ENCODE results near the gene ITPK1.

The ITPK1 gene

DNA sequence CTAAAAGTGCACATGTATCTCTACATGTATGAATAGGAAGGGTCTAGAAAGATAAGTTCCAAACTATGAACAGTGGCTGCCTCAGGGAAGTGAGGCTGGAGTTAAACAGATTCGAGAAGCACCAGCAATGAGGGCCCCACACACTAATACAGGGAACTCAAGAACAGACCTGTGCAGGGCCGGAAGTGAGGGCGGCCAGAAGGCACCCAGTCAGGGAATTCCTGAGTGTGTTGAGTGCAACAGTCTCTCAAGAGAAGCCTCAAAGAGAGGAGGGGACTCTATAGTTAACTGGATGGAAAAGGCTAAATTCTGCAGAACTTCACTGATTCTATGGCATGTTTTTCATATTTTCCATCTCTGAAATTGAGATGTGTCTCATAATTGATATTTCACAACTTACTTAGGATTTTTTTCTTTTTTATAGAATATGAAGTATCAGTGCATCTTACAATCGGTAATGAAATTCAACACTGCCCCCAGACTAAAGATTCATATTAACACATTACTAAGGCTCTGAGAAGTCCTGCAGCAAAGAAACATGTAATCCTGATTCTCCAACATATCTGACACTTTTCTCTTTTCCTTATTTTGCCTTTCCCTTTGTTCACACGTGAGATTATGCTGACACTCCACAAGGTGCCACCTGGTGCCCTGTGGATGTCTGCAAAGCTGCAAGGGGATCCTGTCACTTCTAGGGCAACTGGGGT, 131.5 kb downstream of the ITPK1 start:
- DNase-seq = no peak

DNA sequence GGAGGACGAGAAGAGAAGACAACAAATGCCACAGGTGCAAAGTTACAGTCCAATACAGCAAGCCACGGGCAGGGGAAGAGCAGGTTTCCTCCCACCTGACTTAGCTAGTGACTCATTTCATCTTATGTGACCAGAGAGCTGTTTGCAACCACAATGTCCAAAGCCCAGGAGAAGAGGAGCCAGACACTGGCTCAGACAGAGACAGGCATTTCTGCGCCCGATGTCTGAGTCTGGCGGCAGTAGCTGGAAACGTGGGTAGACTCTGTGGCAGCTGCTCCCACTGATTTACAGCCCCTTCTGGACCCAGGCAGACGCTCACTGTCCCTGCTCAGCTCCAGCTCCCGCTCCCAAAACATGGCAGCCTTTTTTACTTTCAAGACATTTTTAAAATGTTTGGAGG, 132.8 kb downstream of the ITPK1 start:
- DNase-seq = no peak

DNA sequence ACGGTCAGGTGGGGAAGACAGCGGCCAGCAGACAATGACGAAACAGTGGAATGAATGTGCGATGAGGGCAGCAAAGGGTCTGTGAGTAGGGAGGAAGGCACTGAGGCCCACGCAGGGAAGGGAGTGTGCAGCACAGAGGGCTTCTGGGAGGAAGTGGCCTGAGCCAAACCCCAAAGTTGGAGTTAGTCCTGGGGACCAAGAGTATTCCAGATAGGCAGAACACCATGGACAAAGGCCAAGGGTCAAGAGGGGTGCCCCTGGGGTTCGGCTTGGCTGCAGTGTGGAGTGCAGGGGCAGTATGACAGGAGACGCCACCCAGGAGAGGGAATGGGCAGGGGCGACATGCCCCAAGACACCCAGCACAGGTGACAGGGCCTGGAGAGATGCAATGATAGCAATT, 134.0 kb downstream of the ITPK1 start:
- DNase-seq = no peak

DNA sequence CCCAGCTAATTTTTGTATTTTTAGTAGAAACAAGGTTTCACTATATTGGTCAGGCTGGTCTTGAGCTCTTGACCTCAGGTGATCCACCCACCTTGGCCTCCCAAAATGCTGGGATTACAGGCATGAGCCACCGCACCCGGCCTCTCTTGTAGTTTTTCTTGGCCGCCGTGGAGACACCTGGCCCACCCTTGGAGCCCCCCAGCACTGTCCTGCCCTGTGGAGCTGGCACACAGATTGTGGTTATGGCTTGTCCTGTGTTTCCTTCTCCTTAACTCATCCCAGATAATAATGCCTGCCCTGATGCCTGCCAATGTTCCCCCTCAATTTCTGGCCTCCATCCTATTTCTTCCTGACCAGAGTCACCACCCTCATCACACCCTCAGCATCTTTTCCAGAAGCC, 134.9 kb downstream of the ITPK1 start:
- no peak for DNase-seq

DNA sequence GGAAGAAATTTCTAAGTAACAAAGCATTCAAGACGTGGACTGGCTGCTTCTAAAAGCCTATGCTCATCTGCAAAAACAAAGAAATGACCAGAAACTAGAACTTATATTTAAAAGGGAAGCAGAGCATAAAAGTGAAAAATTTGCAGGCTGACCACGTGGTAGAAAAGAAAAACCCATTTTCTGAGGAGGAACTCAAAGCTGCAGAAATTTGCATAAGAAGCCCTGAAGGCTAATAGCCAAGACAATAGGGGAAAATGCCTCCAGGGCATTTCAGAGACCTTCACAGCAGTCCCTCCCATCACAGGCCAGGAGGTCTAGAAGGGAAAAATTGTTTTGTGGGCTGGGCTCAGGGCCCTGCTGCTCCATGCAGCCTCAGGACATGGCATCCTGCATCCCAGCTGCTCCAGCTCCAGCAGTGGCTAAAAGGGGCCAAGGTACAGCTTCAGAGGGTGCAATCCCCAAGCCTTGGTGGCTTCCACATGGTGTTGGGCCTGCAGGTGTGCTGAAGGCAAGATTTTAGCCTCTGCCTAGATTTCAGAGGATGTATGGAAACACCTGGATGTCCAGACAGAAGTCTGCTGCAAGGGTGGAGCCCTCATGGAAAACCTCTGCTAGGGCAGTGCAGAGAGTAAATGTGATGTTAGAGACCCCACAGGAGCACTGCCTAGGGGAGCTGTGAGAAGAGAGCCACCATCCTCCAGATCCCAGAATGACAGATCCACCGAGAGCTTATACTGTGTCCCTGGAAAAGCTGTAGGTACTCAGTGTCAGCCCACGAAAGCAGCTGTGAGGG, 137.3 kb downstream of the ITPK1 start:
- no peak for DNase-seq

DNA sequence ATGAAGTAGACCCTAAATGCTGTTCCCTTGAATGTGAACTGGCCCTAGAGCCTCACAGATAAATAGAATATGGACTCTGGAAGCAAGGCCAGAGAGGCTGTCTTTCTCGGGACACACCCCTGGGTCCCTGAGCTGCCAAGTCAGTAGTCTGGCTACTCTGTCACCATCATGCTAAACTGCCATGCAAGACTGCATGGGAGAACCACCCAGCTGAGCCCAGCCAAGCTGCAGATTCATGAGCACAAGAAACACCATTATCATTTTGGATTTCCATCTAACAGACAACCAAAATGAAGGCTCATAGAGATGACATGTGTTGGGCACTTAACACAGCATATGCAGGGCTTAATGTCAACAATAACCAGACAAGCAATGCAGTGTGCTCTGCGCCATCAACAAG, 139.5 kb downstream of the ITPK1 start:
- DNase-seq = no peak

DNA sequence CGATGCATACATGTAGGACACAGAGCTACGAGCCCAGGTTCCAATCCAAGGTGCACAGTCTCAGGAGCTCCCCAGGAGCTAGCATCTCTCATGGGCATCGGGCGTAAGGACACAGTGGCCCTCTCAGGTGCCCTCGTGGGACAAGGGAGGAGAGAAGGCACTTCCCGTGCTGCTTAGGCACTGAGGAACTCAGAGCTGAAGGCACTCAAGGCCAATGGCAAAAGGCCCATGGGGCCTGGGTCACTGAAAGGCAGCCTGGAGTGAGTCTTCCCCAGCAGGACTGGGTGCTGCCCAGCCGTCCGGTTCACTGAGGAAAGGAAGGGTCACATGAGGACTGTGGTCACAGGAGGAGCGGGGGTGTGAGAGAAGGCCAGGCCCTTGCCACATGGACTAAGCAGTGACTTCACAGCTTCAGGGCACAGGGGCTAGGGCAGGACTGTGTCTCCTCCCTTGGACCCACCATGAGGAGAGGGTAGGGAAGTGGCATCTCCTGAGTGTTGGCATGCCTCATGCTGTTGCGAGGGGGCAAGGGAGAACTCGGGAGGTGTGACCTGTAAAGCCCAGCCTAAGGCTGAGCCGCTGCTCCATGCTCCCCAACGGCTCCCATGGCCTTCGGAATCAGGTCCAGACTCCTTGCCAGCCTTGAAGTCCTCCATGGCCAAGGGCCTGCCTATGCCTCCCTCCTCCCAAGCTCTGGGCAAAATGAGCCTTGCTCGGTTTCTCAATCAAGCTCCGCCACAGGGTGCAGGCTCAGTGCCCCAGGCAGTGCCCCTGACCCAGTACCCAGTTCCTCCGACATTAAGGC, 141.0 kb downstream of the ITPK1 start:
- no peak for DNase-seq

DNA sequence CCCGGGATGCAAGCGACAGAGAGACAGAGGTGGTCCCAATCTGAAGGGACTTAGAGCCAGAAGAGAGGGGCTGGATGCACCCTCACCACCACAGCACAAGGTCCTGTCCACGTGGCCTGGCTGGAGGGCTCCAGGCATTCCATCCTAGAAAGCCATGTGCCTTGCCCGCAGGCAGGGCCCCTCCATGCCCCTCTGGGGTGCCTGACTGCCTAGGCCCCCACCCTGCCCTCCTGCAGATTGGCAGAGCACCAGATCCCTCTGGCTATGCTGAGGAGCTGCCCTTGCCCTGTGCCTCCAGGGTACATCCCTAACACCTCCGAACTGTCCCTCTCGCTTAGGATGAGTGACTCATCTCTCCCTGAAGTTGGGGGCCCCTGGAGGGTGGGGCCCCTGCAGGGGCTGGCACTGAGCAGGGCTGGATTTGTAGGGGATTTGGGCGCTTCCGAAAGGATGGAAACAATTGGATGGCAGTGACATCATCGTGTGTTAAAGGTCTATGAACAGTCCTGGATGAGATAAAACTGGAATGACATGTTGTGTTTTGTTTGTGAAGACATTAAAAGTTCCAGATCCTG, 141.8 kb downstream of the ITPK1 start:
- no peak for DNase-seq

DNA sequence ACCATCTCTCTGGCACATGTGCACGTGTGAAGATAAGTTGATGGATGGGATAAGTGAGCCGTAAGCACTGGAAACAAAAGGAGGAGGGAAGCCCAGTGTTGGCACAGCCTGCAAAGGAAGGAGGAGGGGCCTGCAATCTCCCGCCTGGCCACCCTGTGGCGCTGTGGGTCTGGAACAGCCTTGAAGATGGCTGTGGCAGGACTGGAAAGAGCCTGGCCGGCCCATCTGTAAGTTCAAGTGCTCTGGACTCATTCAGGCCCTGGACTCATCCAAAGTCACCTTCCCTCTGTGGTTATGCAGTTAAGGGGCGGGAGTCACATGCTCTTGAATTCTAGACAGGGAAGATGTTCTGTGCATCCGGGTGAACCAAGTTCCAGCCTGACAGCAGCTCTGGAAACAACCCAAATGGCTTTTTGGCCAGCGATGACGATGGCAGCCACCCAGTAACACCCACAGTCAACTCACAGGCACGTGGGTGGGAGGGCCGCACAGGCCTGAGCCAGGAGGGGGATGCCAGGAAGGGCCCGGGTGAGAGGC, 142.4 kb downstream of the ITPK1 start:
- no peak for DNase-seq

DNA sequence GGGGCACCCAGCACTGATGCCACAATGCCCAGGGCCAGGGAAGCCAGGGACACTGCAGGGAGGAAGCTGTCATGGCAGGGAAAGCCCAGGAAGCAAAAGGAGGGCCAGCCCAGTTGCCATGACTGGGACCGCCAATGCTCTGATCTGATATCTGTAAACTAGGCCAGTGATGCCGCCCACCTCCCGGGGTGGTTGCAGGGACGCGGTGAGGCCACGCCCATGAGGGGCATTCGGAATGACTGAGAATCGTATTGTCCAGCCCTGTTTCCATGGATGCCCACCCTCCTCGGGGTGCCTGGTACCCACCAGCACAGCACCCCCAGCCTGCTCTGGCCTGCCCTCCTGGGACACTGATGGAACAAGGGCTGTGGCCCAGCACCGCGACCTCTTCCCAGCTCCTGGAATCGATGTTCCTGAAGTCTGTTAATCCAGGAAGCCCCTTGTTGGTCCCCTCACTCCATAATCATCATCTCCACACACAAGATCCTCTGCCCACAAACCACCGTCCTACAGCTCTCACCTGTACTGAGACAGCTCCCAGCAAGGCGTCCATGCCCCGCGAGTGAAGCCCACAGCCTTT, 144.0 kb downstream of the ITPK1 start:
- no peak for DNase-seq

DNA sequence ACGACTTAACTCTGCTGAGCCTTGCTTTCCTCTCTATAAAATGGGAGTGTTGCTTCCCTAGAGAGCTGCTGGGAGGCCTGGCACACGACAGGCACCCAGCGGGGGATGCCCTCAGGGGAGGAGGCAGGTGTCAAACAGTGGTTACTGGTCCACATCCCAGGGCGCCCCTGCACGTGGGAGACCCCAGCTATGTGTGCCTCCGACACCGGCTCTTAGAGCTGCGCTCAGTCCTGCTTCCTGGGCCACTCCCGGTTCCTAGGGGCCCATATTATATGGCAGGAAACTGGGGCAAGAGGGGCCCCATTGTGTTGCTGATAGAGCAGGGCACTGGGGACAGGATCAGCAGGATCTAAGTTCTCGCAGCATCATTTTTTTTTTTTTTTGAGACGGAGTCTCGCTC, 145.5 kb downstream of the ITPK1 start:
- no peak for DNase-seq

DNA sequence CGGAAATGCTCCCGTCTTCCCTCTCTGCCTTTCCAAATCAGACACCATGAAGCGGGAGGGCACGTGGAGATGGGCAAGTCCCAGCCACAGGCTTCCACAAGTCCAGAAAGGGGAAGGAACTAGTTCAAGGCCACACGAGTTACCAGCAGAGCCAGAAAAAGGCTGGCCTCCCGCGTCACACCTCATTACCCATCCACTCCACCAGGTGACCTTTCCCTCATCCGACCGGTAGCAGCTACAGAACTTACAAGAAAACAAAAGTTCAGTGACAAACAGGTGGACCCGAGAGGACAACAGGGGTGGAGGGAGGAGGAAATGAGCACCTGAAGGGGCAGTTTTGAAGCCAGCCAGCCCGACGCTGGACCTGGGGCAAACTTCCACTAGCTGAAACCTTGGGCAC, 145.9 kb downstream of the ITPK1 start:
- no peak for DNase-seq

DNA sequence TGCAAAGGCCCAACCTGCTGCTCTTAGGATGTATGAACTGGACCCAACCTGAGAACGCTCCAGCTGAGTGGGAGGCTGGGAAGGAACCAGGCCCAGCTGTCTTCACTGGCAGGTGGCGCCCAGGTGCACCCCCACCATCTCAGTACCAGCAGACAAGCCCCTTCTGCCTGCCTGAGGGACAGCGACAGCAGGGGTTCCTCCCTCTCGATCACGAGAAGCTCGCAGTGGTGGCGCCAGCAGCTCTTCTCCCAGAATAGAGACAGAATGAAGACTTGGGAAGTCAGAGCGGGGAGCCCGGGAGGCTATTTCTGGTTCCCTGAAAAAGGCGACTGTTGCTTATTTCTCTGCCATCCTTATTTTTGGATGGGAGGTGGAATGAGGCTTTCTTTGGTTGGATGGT, 146.3 kb downstream of the ITPK1 start:
- no peak for DNase-seq

DNA sequence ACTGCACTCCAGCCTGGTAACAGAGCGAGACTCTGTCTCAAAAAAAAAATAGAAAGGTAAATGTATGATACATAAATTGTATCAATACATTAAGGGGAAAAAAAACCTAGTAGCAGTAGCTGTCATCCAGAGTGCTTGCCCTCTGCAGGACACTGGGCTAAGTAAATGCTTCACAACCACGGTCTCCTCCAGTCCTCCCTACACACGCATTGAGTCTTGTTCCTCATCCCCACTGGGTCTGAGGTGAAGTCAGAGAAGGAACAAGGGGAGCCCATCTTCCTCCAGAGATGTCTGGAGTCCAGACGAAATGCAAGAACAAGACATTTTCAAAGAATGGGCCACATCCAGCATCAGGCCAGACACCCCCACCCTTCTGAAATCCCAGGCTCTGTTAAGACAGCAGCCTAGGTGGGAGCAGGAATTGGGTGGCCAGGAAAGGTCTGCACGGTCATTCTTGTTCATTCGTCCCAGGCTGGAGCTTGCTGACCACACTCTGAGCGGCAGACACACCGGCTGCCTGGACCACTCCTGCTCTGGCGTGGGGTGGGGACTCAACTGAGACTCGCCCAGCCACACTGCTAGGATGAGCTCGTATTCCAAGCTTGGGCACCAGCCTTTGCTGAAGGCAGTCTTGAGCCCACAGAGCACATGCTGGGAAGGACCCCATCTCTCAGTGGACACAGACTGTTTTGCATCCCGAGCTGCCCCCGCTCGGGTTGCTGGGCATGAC, 147.3 kb downstream of the ITPK1 start:
- no peak for DNase-seq

DNA sequence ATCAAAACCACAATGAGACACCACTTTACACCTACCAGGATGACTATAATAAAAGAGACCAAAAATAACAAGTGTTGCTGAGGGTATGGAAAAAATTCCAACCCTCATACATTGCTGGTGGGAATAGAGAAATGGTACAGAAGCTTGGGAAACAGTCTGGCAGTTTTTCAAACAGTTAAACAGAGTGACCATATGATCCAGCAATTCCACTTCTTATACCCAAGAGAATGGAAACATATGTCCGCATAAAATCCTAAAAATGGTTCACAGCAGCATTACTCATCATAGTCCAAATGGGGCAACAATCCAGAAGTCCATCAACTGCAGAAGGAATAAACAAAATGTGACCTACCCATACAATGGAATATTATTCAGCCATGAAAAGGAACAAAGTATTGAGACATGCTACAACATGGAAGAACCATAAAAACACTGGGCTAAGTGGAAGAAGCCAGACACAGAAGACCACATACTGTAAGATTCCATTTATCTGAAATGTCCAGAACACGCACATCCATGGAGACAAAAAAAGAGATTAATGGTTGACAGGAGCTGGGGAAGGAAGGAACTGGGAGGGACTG, 148.3 kb downstream of the ITPK1 start:
- DNase-seq = no peak

DNA sequence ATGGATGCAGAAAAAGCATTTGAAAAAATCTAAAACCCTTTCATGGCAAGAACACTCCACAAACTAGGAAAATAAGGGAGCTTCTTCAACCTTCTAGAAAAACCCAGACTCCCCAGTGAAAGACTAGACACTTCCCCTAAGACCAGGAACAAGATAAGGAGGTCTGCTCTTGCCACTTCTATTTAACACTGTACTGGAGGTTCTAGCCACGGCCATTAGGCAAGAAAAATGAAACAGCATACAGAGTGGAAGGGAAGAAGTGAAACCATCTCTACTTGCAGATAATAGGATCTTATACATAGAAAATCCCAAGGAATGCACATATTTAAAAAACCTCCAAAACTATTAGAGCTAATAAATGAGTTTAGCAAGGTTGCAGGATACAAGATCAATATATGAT, 150.4 kb downstream of the ITPK1 start:
- no peak for DNase-seq

DNA sequence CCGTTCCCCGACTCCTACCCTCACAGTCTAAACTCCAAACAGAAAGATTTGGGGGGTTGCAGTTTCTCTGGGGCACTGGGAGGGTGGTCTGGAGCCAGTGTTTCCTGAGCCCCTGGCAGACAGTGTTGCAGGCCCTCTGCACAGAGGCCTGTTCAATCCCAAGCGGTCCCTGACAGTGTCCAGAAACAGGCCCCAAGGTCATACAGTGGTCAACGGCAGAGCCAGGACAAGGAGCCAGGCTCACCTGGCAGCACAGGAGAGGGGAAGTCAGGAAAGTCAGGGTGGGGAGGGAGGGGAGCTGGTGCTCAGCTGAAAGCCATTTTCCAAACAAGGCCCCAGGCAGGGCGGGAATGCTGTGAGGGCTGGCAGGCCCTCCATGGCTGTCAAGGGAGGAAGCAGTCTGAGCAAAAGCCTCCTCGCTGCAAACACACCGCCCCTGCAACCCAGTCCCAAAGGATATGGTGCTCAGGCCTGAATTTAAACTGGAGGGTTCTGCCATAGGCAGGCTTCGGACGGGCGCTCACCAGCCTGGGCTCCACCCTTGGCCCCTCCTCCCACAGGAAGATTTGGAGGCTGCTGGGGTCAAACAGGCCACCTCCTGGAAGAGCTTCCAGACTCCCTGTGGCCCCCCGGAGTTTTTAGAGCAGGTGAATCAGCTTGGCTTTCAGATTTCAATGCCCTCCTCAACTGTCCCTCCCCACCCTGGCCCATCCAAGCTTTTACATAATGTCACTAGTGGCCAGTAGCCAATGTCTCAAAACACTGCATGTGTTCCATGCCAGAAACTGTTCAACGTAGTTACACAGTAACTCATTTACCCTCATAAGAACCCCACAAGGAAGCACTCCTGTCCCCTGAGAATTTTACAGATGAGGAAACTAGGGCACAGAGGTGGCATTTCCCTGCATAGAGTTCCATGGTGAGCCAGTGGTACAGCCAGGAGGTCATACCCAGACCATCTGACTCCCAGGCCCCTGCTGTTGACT, 151.3 kb downstream of the ITPK1 start:
- DNase-seq = no peak

DNA sequence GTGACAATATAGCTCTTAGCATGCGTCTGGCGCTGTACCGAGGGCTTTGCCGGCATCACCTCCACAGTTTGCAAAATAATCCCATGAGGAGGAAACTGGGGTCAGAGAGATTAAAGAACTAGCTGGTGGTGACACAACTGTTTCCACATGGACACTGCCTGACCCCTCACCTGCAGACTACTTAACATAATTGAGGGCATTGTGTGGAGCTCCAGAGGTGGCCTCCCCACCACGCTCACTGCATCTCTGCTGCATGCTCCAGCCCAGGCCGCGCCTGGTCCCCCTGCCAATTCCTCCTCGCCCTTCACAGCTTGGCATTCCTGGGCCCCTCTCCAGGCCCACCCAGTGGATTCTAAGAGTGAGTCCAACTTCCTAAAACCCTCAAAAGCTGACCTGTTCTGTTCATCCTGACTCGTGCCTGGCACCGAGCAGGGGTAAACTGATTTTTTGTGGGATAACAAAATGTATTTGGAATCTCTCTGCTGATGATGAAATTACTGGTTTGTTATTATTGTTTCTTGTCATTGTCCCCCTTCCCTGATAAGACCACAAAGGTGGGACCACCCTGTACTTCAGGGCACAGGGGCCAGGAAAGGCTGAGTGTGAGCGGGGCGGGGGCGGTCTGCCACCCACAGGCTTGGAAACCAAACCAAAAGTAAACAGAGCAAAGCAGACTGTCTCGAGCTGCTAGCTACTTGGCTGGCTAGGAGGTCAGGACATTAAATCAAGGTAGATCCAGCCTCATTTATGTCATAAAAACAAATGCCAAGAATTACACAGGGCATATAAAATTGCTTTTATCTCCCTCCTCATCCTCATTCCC, 152.2 kb downstream of the ITPK1 start:
- no peak for DNase-seq

DNA sequence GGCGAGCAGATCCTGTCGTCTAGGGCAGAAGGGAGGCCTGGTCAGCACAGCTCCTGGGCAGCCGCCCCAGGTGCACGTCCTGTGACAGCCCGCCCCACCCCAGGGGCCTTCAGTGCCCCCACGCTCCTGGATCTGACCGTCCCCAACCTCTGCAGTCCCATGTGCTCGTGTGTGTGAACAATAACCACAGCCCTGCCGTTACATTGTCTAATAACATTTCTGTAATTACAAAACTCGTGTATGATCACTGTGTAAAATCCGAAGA, 153.0 kb downstream of the ITPK1 start:
- no peak for DNase-seq

All from KG1 (cell line).